HG02763 (cell line): Measurements from ENCODE around the gene NAALADL2.
"Not testable (repeated sequence)": the region's sequence is repeated elsewhere in the genome, so short reads cannot be mapped to it uniquely, and the experiment has no call there.

Experiments
- ATAC-seq: cut with Tn5 transposase; IDR thresholded peaks from one replicate; pipeline ENCODE4 v1.9.1; 2021; ENCODE audit warnings: mild to moderate bottlenecking, moderate library complexity; ENCODE audit not compliant: unreplicated experiment

Gene NAALADL2

GRCh38 chr3:175614107-175614506 is 755.0 kb downstream of the NAALADL2 start:
- not testable (repeated sequence) for ATAC-seq

- ATAC-seq, result no peak
Observed at GRCh38 chr3:175617247-175617646, 758.1 kb downstream of the NAALADL2 start.

- no peak for ATAC-seq
Observed at GRCh38 chr3:175619369-175619768, 760.2 kb downstream of the NAALADL2 start.

GRCh38 chr3:175620093-175620492 is 761.0 kb downstream of the NAALADL2 start:
- no peak for ATAC-seq

GRCh38 chr3:175620532-175620931 is 761.4 kb downstream of the NAALADL2 start:
- no peak for ATAC-seq

GRCh38 chr3:175640958-175641357 is 781.8 kb downstream of the NAALADL2 start:
- no peak for ATAC-seq

GRCh38 chr3:175646865-175647264 is 787.7 kb downstream of the NAALADL2 start:
- ATAC-seq, result no peak

GRCh38 chr3:175648899-175649298 is 789.8 kb downstream of the NAALADL2 start:
- no peak for ATAC-seq

- no peak for ATAC-seq
Observed at GRCh38 chr3:175651716-175652115, 792.6 kb downstream of the NAALADL2 start.

GRCh38 chr3:175655351-175655750 is 796.2 kb downstream of the NAALADL2 start:
- ATAC-seq, result no peak

- ATAC-seq, result no peak
Observed at GRCh38 chr3:175656461-175656860, 797.3 kb downstream of the NAALADL2 start.

GRCh38 chr3:175659670-175660350 is 800.7 kb downstream of the NAALADL2 start:
- no peak for ATAC-seq

- no peak for ATAC-seq
Observed at GRCh38 chr3:175662815-175663214, 803.7 kb downstream of the NAALADL2 start.

- ATAC-seq, result no peak
Observed at GRCh38 chr3:175664911-175665310, 805.8 kb downstream of the NAALADL2 start.

GRCh38 chr3:175668300-175668699 is 809.2 kb downstream of the NAALADL2 start:
- ATAC-seq, result no peak

GRCh38 chr3:175670557-175670956 is 811.4 kb downstream of the NAALADL2 start:
- no peak for ATAC-seq

- no peak for ATAC-seq
Observed at GRCh38 chr3:175672119-175672689, 813.1 kb downstream of the NAALADL2 start.

- ATAC-seq, result no peak
Observed at GRCh38 chr3:175679568-175679967, 820.4 kb downstream of the NAALADL2 start.

GRCh38 chr3:175692256-175692655 is 833.1 kb downstream of the NAALADL2 start:
- no peak for ATAC-seq

GRCh38 chr3:175695251-175695650 is 836.1 kb downstream of the NAALADL2 start:
- ATAC-seq, result no peak

GRCh38 chr3:175702956-175703355 is 843.8 kb downstream of the NAALADL2 start:
- no peak for ATAC-seq

- no peak for ATAC-seq
Observed at GRCh38 chr3:175704366-175705055, 845.4 kb downstream of the NAALADL2 start.
